Smooth muscle cell (in vitro differentiated cells): ENCODE data around the gene ITFG2. TPM values are rescaled to one million over a fixed set of nuclear protein-coding genes. Genes with fewer than 3 reads are reported as not detected.

Experiments used
- DNase-seq: peaks from one replicate; lab custom pipeline; 2025; ENCODE audit not compliant: unreplicated experiment; lab: John Stamatoyannopoulos, UW
- H2AFZ ChIP-seq: fragments of 200-600 bp; sonication (generic); 2 replicates; pipeline ENCODE4 v1.6.0; 2016; ENCODE audit warnings: antibody characterized with exemption, low read depth, mild to moderate bottlenecking
- H3F3A ChIP-seq: fragments of 200-600 bp; sonication (generic); 2 replicates; pipeline ENCODE4 v1.6.0; 2017; ENCODE audit warnings: antibody characterized with exemption, low read depth
- H3K27ac ChIP-seq: fragments of 200-600 bp; sonication (generic); 2 replicates; pipeline ENCODE4 v1.5.1; 2016; ENCODE audit warnings: low read depth, mild to moderate bottlenecking
- H3K27me3 ChIP-seq: fragments of 200-600 bp; sonication (generic); 2 replicates; pipeline ENCODE4 v1.6.1; 2016; ENCODE audit warnings: low read depth, mild to moderate bottlenecking
- H3K36me3 ChIP-seq: fragments of 200-600 bp; sonication (generic); 2 replicates; pipeline ENCODE4 v1.5.1; 2016; ENCODE audit warnings: low read depth
- H3K4me1 ChIP-seq: fragments of 200-600 bp; sonication (generic); 2 replicates; pipeline ENCODE4 v1.5.1; 2016; ENCODE audit warnings: low read depth
- H3K4me2 ChIP-seq: fragments of 200-600 bp; sonication (generic); 2 replicates; pipeline ENCODE4 v1.6.0; 2016; ENCODE audit warnings: mild to moderate bottlenecking
- H3K4me3 ChIP-seq: fragments of 200-600 bp; sonication (generic); 2 replicates; pipeline ENCODE4 v1.5.1; 2016; ENCODE audit warnings: mild to moderate bottlenecking
- H3K79me2 ChIP-seq: fragments of 200-600 bp; sonication (generic); 2 replicates; pipeline ENCODE4 v1.6.0; 2016; ENCODE audit warnings: low read depth, mild to moderate bottlenecking
- H3K9ac ChIP-seq: fragments of 200-600 bp; sonication (generic); 2 replicates; pipeline ENCODE4 v1.6.0; 2016; ENCODE audit warnings: low read depth
- H3K9me3 ChIP-seq: fragments of 200-600 bp; sonication (generic); replicated peaks from 2 replicates; pipeline ENCODE4 v1.5.1; 2016; ENCODE audit warnings: low read depth
- H4K20me1 ChIP-seq: fragments of 200-600 bp; sonication (generic); 2 replicates; pipeline ENCODE4 v1.6.0; 2016; ENCODE audit warnings: low read depth
- WGBS: methylation state at CpG from one replicate; pipeline ENCODE4 v1.1.7; 2016; ENCODE audit warnings: low lambda C conversion rate; 5-methylcytosine and 5-hydroxymethylcytosine counted together
- polyA plus RNA-seq: library from polyadenylated mRNA; unstranded; fragments of >200 nt; fragmentation: Nextera tagmentation; extraction: Ambion mirVana; gene quantifications from 2 replicates; pipeline ENCODE4 v1.2.1, GENCODE V29; 2016
- total RNA-seq: library from RNA; depleted of rRNA; stranded (reverse); fragments of >200 nt; gene quantifications from 2 replicates; pipeline ENCODE4 v1.2.3, GENCODE V29; 2014
- TF ChIP-seq, protein P1 (sequence below): fragments of 200-600 bp; sonication (generic); IDR thresholded peaks from 2 replicates; pipeline ENCODE4 v1.5.1; 2017; ENCODE audit warnings: borderline replicate concordance, mild to moderate bottlenecking, antibody characterized with exemption; ENCODE audit not compliant: insufficient read depth, poor library complexity, severe bottlenecking

ITFG2 gene
- total and polyA plus RNA-seq, 2 experiments from 2014 or later, result 14.3 to 21.5 TPM

DNA sequence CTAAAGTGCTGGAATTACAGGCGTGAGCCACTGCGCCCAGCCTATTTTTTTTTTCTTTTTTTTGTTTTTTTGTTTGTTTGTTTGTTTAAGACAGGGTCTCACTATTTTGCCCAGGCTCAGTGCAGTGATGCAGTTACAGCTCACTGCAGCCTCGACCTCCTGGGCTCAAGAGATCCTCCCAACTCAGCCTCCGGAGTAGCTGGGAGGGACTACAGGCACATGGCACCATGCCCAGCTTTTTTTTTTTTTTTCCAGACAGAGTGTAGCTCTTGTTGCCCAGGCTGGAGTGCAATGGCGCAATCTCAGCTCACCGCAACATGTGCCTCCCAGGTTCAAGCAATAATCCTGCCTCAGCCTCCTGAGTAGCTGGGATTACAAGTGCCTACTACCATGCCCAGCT is 5.8 kb upstream of the ITFG2 start:
- peaks cover 3% of the 10 kb centered on the region for H3K4me1 ChIP-seq
- no peak for DNase-seq
- H3F3A ChIP-seq, result peaks cover 40% of the 10 kb centered on the region
- WGBS, result over 99% methylated on average over 6 of the region's 6 CpGs
- H3K9me3 ChIP-seq, result no peaks in the 10 kb centered on the region
- no peak overlapping the region for H3K9ac ChIP-seq
- H3K27ac ChIP-seq, result no peak overlapping the region
- H3K27me3 ChIP-seq, result no peaks in the 10 kb centered on the region
- H3K36me3 ChIP-seq, result peaks cover 8% of the 10 kb centered on the region
- H4K20me1 ChIP-seq, result peaks cover 8% of the 10 kb centered on the region
- H2AFZ ChIP-seq, result no peak overlapping the region
- TF ChIP-seq, protein P1, sequence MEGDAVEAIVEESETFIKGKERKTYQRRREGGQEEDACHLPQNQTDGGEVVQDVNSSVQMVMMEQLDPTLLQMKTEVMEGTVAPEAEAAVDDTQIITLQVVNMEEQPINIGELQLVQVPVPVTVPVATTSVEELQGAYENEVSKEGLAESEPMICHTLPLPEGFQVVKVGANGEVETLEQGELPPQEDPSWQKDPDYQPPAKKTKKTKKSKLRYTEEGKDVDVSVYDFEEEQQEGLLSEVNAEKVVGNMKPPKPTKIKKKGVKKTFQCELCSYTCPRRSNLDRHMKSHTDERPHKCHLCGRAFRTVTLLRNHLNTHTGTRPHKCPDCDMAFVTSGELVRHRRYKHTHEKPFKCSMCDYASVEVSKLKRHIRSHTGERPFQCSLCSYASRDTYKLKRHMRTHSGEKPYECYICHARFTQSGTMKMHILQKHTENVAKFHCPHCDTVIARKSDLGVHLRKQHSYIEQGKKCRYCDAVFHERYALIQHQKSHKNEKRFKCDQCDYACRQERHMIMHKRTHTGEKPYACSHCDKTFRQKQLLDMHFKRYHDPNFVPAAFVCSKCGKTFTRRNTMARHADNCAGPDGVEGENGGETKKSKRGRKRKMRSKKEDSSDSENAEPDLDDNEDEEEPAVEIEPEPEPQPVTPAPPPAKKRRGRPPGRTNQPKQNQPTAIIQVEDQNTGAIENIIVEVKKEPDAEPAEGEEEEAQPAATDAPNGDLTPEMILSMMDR, result no peak
- no peak overlapping the region for H3K4me2 ChIP-seq
- no peak overlapping the region for H3K4me3 ChIP-seq
- peaks cover 3% of the 10 kb centered on the region for H3K79me2 ChIP-seq

DNA sequence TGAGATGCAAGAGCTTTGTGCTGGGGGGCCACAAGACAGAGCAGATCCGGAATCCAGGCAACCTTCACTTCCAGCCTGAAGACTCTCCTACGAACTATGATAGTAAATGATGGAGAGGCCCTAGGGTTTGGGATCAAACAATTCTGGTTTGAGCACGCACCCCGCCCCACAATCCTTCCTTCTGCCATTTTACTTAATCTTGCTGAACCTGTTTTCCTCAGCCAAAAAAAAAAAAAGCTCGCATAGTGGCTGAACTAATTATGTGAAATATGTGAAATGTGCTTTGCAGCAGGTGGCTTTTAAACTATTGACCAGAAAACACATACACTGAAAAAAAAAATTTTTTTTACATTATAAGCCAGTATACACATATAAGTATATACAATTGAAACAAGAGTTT is 667 bp upstream of the ITFG2 start:
- Histone ChIP-seq H3K79me2 (peaks cover 29% of the 10 kb centered on the region), H3F3A (no peaks in the 10 kb centered on the region), H3K4me1 (peaks cover 3% of the 10 kb centered on the region), H3K4me2 (peak overlapping the region; percentile 90), H3K27me3 (no peaks in the 10 kb centered on the region), H2AFZ (peak overlapping the region; percentile 17), H3K9me3 (no peaks in the 10 kb centered on the region), H3K27ac (peak overlapping the region; percentile 88), H4K20me1 (no peaks in the 10 kb centered on the region), H3K4me3 (peak overlapping the region; percentile 67), H3K9ac (peak overlapping the region; percentile 34), H3K36me3 (no peaks in the 10 kb centered on the region)
- WGBS, result 81% methylated on average over 5 of the region's 5 CpGs
- no peak for DNase-seq
- TF ChIP-seq, protein P1, result no peak

DNA sequence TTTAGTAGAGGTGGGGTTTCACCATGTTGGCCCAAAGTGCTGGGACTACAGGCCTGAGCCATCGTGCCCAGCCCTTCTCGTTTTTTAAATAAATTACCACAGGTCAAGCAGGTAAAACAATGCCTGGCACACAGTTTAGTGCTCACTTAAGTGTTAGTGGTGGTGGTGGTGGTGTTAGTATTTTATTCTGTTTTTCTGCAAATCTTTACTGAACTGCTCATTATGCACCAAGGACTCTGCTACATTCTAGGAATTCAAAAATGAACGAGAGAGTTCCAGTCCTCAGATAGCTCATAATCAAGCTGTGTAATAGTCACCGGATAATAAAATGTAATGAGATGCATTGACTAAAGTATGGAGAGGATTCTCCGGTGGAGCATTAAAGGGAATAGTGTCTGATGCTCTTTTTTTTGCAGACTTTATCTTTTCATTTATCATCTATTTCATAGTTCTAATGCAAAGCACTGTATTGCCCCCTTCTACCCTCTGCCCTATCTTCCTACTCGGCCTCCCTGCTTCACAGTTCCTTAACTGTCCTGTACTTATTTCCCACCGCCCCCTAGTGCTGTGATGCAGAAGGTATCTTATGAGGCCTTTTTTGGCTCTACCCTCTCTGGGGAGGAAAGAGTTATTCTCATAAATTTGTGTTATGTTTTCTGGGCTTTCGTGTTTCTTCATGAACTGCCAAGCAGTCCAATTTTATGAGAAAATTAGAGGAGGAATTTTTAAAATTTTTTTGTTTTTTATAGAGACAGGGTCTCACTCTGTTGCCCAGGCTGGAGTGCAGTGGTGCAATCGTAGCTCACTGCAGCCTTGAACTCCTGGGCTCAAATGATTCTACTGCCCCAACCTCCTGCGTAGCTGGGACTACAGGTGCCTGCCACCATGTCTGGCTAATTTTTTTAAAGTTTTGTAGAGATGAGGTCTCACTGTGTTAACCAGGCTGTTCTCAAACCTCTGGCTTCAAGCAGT is 1.0 kb downstream of the ITFG2 start:
- peak overlapping the region; percentile 88 for H3K27ac ChIP-seq
- peak overlapping the region; percentile 67 for H3K4me3 ChIP-seq
- H3K27me3 ChIP-seq, result no peaks in the 10 kb centered on the region
- H3K4me1 ChIP-seq, result peaks cover 3% of the 10 kb centered on the region
- H2AFZ ChIP-seq, result peak overlapping the region; percentile 90
- no peaks in the 10 kb centered on the region for H4K20me1 ChIP-seq
- H3K79me2 ChIP-seq, result peaks cover 29% of the 10 kb centered on the region
- H3K4me2 ChIP-seq, result peak overlapping the region; percentile 90
- 26% methylated on average over 10 of the region's 10 CpGs for WGBS
- H3K9me3 ChIP-seq, result no peaks in the 10 kb centered on the region
- no peaks in the 10 kb centered on the region for H3F3A ChIP-seq
- DNase-seq, result no peak
- TF ChIP-seq, protein P1, result peak; percentile 57
- H3K36me3 ChIP-seq, result peaks cover 8% of the 10 kb centered on the region
- H3K9ac ChIP-seq, result peak overlapping the region; percentile 83
